ENCODE data around the gene SLC22A7.

The SLC22A7 gene

DNA sequence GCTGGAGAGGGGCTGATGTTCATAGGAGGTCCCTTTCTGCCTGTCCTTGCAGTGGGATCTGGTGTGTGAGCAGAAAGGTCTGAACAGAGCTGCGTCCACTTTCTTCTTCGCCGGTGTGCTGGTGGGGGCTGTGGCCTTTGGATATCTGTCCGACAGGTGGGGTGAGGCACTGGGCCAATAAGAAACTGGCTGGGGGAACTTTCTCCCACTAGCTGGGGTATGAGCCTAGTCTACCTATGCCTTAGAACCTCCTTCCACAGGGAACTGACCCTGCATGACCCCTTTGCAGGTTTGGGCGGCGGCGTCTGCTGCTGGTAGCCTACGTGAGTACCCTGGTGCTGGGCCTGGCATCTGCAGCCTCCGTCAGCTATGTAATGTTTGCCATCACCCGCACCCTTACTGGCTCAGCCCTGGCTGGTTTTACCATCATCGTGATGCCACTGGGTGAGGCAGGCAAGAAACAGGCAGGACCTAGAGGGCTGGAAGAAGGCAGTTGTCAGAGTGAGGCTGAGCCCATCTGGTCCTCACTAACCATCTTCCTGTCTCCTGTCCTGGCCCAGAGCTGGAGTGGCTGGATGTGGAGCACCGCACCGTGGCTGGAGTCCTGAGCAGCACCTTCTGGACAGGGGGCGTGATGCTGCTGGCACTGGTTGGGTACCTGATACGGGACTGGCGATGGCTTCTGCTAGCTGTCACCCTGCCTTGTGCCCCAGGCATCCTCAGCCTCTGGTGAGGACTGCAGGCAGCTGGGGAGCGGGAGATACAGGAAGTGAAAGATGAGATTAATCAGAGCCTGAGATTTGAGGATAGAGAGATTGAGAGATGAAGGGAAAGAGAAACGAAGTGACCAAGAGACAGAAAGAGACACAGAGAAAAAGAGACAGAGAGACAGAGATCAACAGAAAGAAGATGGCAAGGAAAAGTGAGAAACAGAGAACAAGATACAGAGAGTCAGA, 1.6 kb downstream of the SLC22A7 start:
- TF ChIP-seq CEBPB (IDR thresholded peaks at IDR 0.05) (no peak), CREB1 (IDR thresholded peaks at IDR 0.05; ENCODE audit: low read depth) (no peak), NFIC (IDR thresholded peaks at IDR 0.05) (no peak), ZBTB7A (IDR thresholded peaks at IDR 0.05; ENCODE audit: low read depth) (no peak), EP300 (IDR thresholded peaks at IDR 0.05; ENCODE audit: borderline replicate concordance) (no peak), TAF1 (IDR thresholded peaks at IDR 0.05; ENCODE audit: low read depth) (no peak), FOXM1 (IDR thresholded peaks at IDR 0.05; ENCODE audit: borderline replicate concordance, low read depth) (no peak), TEAD4 (IDR thresholded peaks at IDR 0.05) (no peak), YY1 (IDR thresholded peaks at IDR 0.05; ENCODE audit: low read depth) (no peak), RAD21 (IDR thresholded peaks at IDR 0.05; ENCODE audit: low read depth) (no peak)
- TF ChIP-seq, protein P1, sequence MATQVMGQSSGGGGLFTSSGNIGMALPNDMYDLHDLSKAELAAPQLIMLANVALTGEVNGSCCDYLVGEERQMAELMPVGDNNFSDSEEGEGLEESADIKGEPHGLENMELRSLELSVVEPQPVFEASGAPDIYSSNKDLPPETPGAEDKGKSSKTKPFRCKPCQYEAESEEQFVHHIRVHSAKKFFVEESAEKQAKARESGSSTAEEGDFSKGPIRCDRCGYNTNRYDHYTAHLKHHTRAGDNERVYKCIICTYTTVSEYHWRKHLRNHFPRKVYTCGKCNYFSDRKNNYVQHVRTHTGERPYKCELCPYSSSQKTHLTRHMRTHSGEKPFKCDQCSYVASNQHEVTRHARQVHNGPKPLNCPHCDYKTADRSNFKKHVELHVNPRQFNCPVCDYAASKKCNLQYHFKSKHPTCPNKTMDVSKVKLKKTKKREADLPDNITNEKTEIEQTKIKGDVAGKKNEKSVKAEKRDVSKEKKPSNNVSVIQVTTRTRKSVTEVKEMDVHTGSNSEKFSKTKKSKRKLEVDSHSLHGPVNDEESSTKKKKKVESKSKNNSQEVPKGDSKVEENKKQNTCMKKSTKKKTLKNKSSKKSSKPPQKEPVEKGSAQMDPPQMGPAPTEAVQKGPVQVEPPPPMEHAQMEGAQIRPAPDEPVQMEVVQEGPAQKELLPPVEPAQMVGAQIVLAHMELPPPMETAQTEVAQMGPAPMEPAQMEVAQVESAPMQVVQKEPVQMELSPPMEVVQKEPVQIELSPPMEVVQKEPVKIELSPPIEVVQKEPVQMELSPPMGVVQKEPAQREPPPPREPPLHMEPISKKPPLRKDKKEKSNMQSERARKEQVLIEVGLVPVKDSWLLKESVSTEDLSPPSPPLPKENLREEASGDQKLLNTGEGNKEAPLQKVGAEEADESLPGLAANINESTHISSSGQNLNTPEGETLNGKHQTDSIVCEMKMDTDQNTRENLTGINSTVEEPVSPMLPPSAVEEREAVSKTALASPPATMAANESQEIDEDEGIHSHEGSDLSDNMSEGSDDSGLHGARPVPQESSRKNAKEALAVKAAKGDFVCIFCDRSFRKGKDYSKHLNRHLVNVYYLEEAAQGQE (IDR thresholded peaks at IDR 0.05; ENCODE audit: low read depth), result no peak

DNA sequence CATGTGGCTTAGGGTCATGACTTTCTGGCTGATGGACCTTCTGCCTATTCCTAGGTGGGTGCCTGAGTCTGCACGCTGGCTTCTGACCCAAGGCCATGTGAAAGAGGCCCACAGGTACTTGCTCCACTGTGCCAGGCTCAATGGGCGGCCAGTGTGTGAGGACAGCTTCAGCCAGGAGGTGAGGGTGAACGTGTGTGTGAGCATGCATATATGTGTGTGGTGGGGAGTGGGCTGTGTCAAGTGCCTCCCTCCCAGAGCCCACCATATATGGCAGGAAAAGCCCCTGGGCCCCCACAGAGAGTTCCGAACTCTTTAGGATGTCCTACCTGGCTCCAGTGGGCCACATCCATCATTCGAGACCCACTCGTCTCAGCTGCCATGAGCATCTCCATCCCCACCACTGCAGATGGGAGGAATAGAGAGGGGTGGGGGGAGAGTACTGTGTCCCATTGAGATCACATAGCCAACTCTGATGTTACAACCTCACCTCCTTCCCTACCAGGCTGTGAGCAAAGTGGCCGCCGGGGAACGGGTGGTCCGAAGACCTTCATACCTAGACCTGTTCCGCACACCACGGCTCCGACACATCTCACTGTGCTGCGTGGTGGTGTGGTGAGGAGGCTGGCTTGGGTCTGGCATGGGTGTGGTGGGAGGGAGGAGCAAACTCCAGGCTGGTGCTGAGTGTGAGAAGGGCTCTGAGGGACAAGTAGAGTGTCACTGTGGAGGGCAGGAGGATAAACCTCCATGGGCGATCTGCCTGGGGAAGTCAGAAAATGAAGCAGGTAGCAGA, 3.2 kb downstream of the SLC22A7 start:
- TF ChIP-seq EGR1 (IDR thresholded peaks at IDR 0.05) (no peak), CREB1 (IDR thresholded peaks at IDR 0.05; ENCODE audit: low read depth) (no peak), ZBTB7A (IDR thresholded peaks at IDR 0.05; ENCODE audit: low read depth) (no peak), FOXM1 (IDR thresholded peaks at IDR 0.05; ENCODE audit: borderline replicate concordance, low read depth) (no peak), CEBPB (IDR thresholded peaks at IDR 0.05) (no peak), EP300 (IDR thresholded peaks at IDR 0.05; ENCODE audit: borderline replicate concordance) (no peak), RAD21 (IDR thresholded peaks at IDR 0.05; ENCODE audit: low read depth) (no peak), NFIC (IDR thresholded peaks at IDR 0.05) (no peak), TAF1 (IDR thresholded peaks at IDR 0.05; ENCODE audit: low read depth) (no peak)
- TF ChIP-seq, protein P2, sequence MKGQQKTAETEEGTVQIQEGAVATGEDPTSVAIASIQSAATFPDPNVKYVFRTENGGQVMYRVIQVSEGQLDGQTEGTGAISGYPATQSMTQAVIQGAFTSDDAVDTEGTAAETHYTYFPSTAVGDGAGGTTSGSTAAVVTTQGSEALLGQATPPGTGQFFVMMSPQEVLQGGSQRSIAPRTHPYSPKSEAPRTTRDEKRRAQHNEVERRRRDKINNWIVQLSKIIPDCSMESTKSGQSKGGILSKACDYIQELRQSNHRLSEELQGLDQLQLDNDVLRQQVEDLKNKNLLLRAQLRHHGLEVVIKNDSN (IDR thresholded peaks at IDR 0.05), result no peak

DNA sequence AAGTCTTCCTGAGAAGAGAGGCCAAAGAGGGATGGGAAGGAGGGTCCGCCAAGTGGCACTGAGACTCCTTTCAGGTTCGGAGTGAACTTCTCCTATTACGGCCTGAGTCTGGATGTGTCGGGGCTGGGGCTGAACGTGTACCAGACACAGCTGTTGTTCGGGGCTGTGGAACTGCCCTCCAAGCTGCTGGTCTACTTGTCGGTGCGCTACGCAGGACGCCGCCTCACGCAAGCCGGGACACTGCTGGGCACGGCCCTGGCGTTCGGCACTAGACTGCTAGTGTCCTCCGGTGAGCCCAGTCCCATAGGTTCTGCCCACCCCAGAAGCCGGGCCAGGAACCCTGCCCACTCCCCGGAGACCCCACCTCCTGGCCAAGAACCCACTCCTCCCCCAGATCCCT, 4.1 kb downstream of the SLC22A7 start:
- no peak for TF ChIP-seq YY1 (IDR thresholded peaks at IDR 0.05; ENCODE audit: low read depth)

DNA sequence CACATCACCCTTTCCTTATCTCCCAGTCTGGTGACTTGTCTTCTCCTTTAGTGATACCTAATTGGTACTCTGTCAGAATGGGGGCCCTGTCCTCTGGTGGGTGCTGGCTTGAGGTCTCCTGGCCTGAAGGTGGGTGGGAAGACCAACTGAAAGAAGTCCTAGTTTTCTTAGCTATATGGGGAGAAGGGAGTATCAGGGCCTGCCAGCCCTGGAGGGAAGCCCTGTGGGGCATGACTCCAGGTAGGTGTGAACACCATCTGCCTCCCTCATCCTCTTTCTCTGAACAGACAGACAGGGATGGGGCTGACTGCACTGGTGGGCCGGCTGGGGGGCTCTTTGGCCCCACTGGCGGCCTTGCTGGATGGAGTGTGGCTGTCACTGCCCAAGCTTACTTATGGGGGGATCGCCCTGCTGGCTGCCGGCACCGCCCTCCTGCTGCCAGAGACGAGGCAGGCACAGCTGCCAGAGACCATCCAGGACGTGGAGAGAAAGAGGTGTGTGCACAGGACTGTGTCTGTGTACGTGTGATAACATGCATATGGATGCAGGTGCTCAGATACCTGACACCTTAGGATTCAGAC, 5.8 kb downstream of the SLC22A7 start:
- TF ChIP-seq, protein P2 (IDR thresholded peaks at IDR 0.05), result no peak
- TF ChIP-seq, protein P1 (IDR thresholded peaks at IDR 0.05; ENCODE audit: low read depth), result no peak
- TF ChIP-seq EGR1 (IDR thresholded peaks at IDR 0.05), result no peak

DNA sequence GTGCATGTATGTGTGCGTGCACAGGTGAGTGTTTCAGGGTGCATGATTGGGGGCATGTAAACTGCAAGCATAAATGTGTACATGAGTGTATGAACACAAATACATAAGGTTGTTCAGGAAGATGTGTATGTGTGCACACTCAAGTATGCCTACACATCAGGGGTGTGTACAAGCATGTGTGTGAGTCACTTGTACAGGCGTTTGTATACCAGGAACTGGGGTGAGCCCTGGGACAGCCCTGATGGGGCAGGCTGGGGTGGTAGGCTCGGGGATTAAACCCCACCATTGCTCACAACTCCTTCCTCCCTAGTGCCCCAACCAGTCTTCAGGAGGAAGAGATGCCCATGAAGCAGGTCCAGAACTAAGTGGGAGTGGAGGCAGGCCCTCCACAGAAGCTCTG, 6.3 kb downstream of the SLC22A7 start:
- TF ChIP-seq NFIC (IDR thresholded peaks at IDR 0.05) (no peak), YY1 (IDR thresholded peaks at IDR 0.05; ENCODE audit: low read depth) (no peak), CREB1 (IDR thresholded peaks at IDR 0.05; ENCODE audit: low read depth) (no peak), EP300 (IDR thresholded peaks at IDR 0.05; ENCODE audit: borderline replicate concordance) (no peak), EGR1 (IDR thresholded peaks at IDR 0.05) (no peak), ZBTB7A (IDR thresholded peaks at IDR 0.05; ENCODE audit: low read depth) (no peak), RAD21 (IDR thresholded peaks at IDR 0.05; ENCODE audit: low read depth) (no peak), FOXM1 (IDR thresholded peaks at IDR 0.05; ENCODE audit: borderline replicate concordance, low read depth) (no peak), TCF12 (IDR thresholded peaks at IDR 0.05; ENCODE audit: low read depth) (no peak), TEAD4 (IDR thresholded peaks at IDR 0.05) (no peak), TAF1 (IDR thresholded peaks at IDR 0.05; ENCODE audit: low read depth) (no peak), CEBPB (IDR thresholded peaks at IDR 0.05) (no peak)
- TF ChIP-seq, protein P2 (IDR thresholded peaks at IDR 0.05), result no peak
- TF ChIP-seq, protein P3, sequence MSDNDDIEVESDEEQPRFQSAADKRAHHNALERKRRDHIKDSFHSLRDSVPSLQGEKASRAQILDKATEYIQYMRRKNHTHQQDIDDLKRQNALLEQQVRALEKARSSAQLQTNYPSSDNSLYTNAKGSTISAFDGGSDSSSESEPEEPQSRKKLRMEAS (IDR thresholded peaks at IDR 0.05), result no peak
- TF ChIP-seq, protein P1 (IDR thresholded peaks at IDR 0.05; ENCODE audit: low read depth), result no peak

Measured in Ishikawa (cell line).